HG02642 (cell line): ENCODE results near the gene CCDC201.

Experiments used
- ATAC-seq: cut with Tn5 transposase; IDR thresholded peaks from one replicate; pipeline ENCODE4 v1.9.1; 2021; ENCODE audit warnings: mild to moderate bottlenecking; ENCODE audit not compliant: unreplicated experiment, poor library complexity

The CCDC201 gene

GRCh38 chr7:45893996-45894664, 21.2 kb upstream of the CCDC201 start:
- ATAC-seq, result no peak

DNA sequence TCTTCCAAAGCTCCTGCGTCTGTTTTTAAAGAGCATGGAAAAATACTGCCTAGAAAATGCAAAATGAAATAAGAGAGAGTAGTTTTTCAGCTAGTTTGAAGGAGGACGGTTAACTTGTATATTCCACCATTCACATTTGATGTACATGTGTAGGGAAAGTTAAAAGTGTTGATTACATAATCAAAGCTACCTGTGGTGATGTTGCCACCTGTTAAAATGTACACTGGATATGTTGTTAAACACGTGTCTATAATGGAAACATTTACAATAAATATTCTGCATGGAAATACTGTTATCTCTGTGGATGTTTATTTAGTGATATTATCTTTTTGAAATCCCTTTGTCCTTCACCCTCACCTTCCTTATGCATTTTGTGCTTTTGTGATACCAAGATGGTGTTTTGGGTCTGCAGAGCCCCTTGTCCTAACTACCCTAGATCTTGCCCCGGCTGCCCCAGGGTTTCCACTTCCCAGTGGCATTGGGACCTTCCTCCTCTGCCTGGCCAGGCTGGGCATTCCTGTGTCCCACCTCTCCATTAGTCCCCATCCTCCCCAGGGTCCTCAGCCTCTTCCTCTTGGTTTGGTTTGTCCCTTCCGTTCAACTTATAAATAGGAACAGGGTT, 20.6 kb upstream of the CCDC201 start:
- ATAC-seq, result no peak

DNA sequence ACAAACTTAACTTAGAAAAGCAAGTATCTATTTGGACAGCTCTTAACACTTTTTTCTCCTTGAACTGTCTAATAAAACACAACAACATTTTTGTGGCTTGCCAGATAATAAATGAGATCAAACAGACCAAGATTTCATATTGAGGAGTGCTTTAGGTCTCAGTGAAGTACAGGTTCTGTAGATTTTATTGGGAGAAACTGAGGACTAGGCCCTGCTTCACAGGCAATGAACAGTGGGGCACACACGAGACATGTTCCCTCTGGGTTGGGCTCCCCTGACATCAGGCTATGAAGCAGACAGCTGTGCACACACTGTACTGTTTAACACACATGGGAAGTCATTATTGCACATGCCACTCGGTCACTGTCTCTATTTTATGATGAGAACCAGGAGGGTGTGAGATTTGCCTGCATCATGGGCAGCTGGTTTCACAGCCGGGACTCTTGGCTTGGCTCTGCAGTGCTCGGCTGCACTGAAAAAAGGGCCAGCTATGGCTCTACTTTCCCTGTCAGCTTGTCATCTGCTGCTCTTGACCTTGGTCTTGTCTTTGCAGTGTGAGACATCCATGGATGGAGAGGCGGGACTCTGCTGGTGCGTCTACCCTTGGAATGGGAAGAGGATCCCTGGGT, 19.6 kb upstream of the CCDC201 start:
- ATAC-seq, result no peak

- ATAC-seq, result no peak
Measured at GRCh38 chr7:45891462-45892402, 18.9 kb upstream of the CCDC201 start.

GRCh38 chr7:45890902-45891461, 18.1 kb upstream of the CCDC201 start:
- no peak for ATAC-seq

DNA sequence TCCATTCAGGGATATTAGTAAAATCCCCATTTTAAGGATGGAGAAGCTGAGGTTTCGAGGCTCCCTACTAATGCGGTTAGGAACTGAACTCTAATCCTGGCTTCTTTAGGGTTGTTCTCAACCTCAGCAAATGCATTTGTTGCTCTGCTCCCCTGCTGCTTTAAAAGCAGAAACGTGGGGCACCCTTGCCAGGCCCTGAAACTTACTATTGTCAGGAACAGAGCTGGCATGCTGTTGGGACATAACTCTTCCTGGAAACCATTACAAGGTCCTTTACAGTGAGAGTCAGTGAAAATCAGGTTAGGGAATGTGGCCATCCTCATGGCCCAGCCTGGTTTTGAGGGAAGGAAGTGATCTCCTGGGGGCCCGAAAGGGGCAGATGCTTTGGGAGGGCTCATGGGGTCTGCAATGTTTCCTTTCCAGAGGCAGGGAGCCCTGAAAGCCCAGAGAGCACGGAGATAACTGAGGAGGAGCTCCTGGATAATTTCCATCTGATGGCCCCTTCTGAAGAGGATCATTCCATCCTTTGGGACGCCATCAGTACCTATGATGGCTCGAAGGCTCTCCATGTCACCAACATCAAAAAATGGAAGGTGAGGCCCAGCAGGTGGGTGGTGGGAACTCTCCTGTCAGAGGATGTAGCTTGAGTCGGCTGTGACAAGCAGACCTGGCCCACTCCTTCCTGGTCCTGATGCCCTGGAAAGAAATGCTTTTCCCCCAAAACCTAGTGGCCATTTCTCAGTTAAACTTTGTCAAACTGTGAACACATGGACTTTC, 17.4 kb upstream of the CCDC201 start:
- ATAC-seq, result no peak

DNA sequence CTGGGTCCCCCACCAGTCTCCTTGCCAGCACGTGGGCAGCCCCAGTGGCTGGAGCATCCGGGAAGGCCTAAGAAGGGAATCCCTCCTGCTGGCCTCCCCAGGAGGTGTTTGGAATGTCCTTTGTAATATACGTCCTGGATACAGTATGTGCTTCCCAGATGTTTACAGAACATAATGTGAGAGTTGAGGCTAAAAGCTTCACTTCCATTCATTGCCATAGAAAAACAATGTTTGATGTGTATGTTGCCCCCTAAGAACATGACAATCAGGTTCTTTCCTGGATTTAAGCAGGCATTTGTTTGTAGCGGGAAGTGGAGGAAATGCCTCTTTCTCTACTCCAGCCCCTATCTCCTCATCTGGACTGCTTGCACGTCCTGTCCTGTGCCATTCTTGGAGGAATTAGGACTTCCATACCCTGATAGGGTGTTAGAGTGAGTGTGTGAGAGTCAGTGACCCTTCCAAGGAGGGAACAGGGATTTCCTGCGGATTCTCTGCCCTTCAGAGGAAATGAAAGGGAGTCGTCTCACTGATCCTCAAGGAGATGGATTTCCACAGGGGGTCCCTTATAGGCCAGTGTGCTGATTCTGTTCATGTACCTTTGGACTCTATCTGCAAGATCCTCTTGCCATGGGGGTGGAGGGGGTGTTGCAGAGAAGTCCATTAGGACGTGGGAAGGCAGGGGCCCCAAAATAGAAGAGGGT, 16.6 kb upstream of the CCDC201 start:
- no peak for ATAC-seq

DNA sequence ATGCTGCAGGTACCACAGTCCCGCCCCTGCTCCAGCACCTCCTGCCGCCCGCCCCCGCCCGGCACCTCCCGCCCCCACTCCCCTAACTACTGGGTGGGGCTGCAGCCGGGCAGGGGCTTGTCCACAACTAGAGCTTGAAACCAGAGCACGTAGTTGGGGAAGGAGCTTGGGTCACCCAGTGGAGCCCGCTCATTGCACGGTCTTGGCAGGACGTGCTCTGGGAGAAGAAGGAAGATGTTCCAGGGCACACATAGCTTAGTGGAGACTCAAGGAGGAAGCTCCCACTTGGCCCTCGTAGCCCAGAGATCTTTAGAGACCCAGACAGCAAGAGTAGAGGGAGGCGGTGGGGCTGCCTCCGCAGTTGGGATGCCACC, 16.1 kb upstream of the CCDC201 start:
- no peak for ATAC-seq

DNA sequence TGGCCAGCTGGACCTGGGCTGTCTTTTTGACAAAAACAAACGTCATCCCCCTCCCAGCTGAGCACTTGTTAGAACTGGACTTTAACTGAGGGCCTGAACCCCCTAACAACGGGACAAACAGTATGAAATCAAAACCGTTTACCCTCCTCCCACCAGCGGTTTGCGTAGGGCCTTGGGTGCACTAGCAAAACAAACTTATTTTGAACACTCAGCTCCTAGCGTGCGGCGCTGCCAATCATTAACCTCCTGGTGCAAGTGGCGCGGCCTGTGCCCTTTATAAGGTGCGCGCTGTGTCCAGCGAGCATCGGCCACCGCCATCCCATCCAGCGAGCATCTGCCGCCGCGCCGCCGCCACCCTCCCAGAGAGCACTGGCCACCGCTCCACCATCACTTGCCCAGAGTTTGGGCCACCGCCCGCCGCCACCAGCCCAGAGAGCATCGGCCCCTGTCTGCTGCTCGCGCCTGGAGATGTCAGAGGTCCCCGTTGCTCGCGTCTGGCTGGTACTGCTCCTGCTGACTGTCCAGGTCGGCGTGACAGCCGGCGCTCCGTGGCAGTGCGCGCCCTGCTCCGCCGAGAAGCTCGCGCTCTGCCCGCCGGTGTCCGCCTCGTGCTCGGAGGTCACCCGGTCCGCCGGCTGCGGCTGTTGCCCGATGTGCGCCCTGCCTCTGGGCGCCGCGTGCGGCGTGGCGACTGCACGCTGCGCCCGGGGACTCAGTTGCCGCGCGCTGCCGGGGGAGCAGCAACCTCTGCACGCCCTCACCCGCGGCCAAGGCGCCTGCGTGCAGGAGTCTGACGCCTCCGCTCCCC, 15.5 kb upstream of the CCDC201 start, which contains the start of gene IGFBP1:
Gene IGFBP1 (plus strand): TSS at position 304 of the 808 bp plus-strand sequence. CDS start 165 bp downstream, at position 469.
- no peak for ATAC-seq

GRCh38 chr7:45886931-45887667, 14.2 kb upstream of the CCDC201 start:
- no peak for ATAC-seq

DNA sequence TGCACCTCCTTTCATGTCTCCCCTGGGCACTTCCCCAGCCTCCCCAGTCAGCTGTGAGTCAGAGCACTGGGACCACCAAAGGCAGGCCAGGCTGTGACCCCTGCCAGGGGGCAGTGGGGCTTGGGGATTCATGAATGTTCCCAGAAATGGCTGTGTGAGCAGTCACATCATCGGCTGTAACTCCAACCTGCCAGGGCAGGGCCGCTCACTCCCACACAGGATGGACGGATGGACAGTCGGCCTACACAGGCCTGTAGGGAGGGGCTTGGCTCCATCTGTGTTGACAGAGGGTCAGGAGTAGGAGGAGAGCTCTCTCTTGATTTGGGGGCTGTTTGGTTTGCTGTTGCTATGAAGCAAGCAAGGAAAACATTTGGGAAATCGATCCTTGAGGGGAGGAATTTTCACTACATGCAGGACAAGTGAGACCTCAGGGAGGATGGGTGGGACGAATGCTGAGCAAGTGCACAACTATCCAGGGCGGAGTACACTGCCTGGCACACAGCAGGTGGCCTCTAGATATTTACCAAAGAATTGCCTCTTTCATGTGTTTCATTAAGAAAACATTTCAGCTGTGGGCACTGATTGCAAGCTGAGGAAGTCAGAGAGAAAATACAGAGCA, 12.5 kb upstream of the CCDC201 start:
- no peak for ATAC-seq

DNA sequence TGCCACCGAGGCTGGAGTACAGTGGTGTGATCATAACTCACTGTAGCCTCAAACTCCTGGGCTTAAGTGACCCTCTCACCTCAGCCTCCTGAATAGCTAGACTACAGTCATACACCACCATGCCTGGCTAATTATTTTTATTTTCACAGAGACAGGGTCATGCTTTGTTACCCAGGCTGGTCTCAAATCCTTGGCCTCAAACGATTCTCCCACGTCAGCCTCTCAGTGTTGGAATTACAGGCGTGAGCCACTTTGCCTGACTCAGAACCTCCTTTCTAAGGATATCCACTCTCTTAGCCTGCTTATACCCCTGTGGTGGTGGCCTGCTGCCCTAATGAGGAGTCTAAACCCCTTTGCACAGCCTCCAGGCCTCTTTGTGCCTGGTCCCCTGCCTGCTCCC, 11.3 kb upstream of the CCDC201 start:
- no peak for ATAC-seq

GRCh38 chr7:45882465-45882810, 9.6 kb upstream of the CCDC201 start:
- no peak for ATAC-seq

GRCh38 chr7:45881759-45882464, 9.0 kb upstream of the CCDC201 start:
- ATAC-seq, result no peak

- ATAC-seq, result no peak
Measured at GRCh38 chr7:45881280-45881758, 8.4 kb upstream of the CCDC201 start.

- no peak for ATAC-seq
Measured at GRCh38 chr7:45880433-45880860, 7.6 kb upstream of the CCDC201 start.
